Dedifferentiated amniotic fluid mesenchymal stem cell (primary cell): Measurements from ENCODE around the gene PJA1.

Source experiments
- DNase-seq: peaks from one replicate; pipeline ENCODE4 v3.0.0-alpha.2; 2016; ENCODE audit errors: extremely low spot score

PJA1 gene

DNA sequence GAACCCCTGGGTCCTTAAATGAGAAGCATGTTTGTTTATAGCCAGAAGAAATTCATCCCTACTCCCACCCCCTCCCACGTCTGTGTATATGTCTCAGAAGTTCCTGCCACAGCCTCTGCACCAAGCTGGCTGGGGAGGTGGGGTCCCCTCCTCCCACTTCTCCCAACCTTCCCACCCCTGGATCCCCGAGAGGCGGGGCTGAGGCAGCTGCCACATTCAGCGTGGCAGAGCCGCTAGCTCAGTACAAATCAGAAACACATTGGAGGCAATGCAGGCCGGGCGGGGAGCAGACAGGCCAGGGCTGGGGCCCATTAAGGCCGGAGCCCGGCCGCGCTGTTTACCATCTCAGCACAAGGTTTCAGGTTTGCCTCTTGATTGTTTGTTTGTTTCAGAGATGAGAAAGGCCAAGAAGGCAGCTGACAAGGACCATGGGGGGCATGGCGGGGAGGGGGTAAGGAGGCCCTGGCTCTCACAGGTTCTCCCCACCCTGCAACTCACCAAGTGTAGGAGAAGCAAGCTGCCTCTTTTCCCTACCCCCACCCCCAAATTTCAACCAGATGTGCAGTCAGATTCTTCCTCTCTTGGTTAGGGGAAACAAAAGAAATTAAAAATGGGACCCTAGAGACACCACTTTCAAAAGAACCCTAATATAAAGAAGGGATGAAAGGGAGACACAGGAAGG is 22.3 kb downstream of the PJA1 start:
- no peak for DNase-seq

DNA sequence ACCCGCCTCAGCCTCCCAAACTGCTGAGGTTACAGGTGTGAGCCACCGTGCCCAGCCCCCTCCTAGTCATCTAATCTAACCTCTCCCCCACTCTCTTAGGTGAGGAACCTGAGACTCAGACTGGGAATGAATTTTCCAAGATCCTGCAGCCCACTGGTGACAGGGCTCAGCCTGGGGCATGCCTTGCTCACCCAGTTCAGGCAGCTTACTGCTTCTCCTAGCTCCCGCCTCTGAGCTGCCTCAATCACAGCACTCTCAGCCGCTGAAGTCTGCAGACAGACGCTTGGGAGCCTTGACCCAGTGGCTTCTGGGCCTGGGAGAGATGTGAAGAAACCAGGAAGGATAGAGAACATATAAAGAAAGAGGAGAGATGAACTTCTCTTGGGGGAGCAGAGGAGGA is 24.4 kb downstream of the PJA1 start:
- no peak for DNase-seq

DNA sequence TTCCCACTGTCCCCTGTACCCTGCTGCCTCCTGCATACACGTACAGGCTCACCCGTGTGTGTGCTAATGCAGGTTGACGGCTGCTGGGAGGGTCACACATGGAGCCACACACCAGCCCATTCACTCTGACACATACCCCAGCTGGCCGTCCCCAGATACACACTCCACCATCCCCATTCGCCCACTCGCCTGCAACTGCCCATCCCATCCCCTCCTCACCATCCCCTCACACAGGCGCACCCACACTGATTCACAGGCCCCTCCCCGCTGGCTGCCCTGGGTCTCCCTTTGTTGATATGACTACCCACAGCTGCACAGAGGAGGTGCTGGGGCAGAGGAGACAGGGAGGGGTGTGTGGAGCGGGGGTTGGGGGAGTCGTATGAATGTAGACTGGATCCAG is 25.7 kb downstream of the PJA1 start:
- no peak for DNase-seq

DNA sequence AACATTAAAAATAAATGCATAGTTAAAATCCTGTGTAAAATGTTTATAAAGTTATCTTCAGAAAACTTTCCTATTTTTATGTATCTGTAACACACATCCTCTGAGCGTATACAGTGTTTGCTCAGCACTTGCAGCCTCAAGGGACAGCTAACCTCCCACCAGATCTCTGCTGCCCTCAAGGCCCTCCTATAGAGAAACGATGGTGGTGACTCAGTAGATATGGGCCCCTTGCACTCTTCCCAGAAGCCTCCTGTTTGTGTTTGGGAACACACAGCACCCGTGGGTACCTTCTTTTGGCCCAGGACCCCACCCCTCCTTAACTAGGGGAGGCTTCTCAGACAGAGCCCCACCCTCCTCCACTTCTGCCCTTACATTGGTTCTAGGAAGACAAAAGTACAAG is 26.7 kb downstream of the PJA1 start:
- no peak for DNase-seq

DNA sequence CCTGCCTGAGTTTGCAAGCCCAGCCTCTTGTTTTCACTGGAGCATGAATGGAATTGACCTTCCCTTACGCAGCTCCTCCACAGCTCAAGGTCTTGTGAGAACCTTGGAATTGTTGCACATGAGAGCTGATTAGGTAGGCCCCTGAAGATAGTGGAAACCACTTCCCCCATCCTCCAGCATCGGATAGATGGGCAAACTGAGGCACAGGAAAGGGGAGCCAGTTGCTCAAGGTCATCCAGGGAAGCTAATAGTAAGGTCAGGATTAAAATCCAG is 27.2 kb downstream of the PJA1 start:
- DNase-seq, result no peak

DNA sequence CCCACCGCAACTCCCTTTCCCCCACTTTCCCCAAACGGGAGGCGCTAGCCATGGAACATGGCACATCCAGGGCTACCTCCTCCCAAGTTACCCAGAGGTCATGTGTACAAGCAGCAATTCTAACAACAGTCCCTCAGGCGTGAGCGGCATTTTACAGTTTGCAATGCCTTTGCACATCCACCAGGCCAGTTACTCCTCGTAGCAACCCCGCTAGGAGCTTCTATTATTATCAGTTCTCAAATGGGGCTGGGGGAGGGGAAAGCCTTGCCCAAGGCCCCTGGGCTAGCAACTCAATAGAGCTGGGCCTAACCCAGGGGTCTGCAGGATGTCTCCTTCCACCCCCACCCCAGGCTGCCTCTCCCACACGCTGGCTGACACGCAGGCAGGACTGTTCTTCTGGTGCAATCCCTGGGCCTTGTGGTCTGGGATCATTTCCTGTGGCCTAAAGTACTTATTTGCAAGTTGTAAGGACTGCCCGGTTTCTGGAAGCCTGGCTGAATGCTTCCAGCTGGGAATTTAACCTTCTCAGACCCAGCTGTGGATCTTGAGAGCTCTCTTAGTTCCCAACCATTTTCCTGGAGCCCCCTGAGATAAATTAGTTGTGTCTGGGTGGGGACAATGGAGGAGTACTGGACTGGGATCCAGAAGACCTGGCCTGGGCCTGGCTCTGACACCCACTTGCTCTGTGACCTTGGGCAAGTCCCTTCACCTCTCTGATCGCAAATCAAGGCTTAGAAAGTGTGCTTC is 27.7 kb downstream of the PJA1 start:
- DNase-seq, result no peak

DNA sequence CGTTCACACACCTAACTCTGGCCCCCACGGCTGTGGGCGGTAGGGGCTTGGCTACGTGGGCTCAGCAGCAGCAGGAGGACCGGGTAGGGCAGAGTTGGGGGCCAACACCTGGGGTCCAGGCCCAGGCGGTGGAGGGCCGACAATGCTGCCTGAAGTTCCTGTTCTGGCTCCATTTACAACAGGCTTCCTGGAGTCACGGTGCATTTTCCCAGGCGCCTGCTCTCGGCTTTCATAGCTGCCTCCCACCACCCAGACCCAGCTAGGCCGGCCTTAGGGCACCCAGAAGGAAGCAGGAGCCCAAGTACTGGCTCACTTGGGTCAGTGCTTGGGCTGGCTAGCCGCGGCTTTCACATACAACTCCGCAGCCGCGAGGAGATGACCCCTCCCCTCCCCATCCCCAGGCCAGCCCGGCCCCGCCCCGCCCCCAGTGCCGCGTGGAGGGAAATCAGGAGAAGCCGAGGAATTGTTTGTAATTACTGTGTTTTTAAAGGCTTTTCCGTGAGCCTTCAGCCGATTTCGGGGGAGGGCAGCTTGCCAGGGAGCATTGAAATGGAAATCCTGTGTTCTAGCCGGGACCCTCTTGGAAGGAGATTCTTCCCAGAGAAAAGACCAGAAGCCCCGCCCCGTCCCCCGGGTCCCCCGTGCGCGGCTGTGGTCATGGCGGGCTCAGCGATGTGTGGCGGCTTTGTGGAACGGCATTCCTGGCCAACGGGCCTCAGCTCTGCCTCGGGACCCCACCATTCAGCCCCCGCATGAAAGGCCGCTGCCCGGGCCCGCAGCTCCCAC is 28.5 kb downstream of the PJA1 start:
- DNase-seq, result no peak

DNA sequence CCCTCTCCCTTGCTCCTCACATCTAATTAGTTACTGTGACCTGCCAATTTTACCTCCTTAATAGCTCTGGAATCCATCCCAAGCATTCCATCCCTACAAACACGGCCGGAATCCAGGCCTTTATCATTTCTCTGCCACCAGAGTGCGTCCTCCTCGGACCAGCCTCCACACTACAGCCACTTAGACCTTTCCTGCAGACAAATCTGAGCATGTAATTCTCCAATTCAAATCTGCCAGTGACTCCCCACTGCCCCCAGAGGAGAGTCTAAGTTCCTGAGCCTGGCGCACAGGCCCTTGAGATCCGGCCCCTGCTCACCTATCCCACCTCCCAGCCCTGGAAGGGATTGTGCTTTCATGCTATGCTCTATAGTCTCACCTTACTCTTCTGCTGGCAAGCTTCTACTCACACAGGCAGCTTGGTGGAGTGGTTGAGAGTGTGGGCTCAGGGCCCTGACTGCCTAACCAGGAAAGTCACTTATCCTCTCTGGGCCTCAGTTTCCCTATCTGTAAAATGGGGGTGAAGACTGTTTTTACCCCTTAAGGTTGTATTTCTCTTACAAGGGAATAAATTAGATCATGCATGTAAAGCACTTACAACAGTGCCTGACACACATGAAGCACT is 31.2 kb downstream of the PJA1 start:
- no peak for DNase-seq

DNA sequence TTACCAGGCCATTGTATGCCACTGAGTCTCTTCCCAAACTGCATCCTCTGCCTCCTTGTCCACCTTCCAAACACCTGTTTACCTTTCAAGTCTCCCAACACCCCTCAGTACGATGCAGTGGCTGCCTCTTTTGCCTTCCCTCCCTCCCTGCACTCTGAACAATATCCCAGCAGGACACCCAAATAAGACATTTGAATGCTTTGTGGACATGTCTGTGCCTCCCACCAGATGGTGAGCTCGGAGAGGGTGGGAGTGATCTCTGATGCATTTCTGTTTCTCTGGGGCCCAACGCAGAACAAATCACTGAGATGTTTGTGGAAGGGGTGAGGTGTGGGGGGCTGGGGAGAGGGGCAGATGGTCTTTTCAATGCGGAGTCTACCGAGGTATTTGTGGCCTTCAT is 33.4 kb downstream of the PJA1 start:
- DNase-seq, result no peak

DNA sequence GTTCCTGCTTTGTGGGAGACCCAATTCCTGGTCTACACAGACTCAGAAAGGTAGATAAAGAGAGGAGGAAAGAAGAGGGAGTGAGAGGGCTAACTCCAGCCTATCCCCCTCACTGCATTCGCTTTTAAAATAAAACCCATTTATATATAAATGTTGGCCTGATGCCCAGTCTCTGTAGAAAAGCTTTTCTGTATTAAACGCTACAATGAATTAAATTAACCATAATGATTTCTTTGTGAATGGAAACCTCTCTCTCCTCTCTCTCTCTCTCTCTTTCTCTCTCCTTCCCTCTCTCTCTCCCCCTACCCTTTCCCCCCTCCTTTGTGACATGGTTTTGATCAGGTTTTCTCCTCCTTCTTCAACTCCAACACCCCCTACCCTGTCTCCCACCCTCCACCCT is 34.8 kb downstream of the PJA1 start:
- no peak for DNase-seq

DNA sequence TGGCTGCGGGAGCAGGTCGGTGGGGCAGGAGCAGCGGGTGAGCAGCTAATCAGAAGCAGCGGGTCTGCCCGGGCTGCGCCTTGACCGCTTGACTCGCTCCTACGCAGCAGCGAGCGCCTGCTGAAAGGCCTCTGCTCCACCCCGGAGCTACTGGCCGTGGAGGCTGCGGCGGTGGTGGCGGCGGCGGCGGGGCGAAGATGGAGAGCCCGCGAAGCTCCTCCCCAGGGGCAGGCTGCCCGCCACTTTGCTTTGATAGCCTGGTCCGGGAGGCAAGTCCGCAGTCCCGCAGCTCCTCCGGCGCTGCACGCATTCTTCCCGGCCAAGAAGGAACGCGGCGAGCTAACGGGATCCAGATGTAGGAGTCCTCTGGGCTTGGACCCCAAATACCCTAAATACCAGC is 36.7 kb downstream of the PJA1 start:
- no peak for DNase-seq

DNA sequence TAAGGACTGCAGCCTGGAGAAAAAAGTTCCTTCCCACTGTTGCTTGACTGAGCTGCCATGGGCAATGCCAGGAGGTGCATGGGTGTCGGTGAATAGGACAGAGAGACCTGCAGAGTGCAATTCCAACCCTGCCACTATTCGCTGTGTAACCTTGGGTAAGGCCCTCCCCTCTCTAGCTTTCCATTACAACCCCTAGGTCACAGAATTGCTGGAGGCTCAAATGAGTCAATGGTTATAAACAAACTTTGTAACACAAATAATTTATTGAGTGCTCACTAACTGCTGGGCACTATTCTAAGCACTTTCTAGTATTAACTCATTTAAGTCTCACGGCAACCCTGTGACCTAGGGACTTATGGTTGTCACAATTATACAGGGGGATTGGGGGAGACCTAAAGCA is 37.8 kb downstream of the PJA1 start:
- no peak for DNase-seq

DNA sequence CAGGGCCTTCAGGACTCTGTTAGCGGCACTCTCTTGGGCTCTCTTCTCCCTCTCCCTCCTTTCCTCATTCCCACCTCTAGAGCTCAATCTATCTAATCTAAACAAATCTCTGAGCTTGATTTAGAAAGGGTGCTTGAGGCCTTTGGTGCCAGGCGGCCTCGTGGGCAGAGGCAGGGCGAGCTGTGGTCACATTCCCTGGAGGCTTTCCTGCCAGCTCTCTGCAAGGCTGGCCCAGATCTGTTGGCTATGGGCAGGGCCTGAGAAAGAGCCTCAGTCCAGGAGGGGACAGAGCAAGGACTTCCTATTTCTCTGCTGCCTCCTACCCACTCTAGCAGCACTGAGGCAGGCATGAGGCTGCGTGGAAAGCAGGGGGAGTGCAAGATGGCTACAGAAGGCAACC is 38.6 kb downstream of the PJA1 start:
- no peak for DNase-seq

DNA sequence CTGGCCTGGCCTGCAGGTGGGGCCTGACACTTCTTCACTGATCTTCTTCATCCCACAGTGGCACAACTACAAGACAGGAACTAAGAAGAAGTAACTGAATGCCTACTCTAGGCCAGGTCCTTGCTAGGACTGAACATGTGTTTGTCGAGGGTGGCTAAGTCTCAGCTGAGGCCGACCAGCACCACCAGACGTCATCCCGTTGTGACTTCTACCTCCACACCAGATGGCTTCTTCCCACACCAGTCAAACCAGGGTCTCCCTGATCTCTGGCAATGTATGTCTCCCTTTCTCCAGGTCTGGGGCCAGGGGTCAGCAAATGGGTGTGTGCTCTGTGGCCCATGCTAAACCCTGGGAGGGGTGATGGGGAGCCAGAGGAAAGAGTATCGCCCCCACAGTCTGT is 40.2 kb downstream of the PJA1 start:
- DNase-seq, result no peak

DNA sequence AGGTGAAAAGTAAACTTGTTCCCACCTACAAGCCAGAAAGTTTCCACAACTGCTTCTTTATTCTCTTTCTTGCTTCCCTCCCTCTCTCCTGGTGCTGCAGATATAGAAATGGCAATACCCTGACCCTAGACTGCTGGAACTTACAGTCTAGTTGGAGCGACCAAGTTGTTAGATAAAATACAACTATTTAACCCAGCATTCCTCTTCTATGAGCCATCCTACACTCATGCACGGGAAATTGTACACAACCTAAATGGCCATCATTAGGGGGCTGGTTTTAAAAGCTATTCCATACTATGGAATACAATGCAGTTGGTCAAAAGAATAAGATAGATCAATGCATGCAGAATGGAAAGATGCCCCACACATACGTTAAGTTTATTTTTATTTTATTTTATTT is 41.1 kb downstream of the PJA1 start:
- no peak for DNase-seq

DNA sequence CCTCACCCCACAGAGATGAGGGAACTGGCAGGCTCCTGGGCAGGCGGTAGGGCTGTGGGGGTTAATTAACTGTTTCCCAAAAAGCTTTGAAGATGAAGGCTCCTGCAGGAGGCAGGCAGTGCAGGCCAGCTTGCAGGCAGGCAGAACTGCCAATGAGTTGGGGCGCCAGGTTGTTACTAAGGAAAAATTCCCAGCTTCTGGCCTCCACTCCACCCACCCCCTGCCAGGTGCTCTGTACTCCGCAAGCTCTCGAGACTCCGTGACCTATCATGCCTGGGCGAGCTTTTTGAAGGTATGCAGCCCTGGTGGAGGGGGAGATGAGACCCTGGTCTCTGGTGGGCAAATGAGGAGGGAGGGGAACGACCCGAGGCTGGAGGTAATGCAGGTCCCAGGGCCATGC is 41.8 kb downstream of the PJA1 start:
- DNase-seq, result no peak

DNA sequence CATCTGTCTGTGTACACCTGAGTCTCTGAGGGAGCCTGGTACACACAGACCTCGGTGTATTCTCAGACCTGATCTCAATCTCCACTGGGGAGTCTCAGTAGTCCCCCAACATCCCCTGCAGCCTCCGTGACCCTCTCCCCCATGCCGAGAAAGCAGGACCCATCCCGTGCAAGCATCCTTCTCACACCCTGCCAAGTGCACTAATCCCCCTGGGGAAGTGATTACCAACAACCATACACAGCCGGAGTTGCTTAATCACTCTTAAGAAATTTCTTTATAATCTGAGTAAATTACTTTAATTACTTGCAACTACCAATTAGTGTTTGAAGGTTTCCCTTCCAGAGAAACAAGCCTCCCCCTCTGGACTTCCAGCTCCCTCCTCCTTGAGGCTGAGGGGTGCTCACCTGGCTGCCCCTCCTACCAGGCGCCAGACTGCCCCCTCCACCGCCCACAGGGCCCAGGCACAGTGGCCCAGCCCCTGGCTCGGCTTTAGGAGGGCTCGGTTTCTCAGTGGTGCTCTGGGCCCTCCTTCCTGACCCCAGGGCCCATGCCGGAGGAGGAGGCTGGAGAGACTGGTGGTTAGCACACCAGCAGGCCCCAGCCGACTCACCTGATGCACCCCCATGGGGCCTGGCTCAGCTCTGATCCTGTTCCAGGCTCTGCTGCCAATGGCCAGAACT is 43.8 kb downstream of the PJA1 start:
- DNase-seq, result no peak

DNA sequence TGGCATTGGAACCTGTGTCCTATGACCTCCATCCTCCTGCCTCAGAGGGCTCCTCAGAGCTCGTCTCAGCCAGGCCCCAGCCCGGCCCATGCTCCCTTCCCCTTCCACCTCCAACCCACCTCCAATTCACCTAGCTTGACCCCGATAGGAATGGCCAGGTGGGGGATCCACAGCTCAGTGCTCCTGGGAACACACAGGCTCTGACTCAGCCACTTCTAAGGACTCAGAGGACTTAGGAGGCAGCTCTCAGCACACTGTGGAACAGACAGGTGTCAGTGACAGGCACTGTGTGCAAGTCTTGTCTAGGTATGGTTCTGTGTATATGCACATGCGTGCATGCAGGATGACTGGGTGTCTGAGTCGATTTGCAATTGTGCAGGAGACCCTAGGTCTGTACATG is 44.8 kb downstream of the PJA1 start:
- no peak for DNase-seq

DNA sequence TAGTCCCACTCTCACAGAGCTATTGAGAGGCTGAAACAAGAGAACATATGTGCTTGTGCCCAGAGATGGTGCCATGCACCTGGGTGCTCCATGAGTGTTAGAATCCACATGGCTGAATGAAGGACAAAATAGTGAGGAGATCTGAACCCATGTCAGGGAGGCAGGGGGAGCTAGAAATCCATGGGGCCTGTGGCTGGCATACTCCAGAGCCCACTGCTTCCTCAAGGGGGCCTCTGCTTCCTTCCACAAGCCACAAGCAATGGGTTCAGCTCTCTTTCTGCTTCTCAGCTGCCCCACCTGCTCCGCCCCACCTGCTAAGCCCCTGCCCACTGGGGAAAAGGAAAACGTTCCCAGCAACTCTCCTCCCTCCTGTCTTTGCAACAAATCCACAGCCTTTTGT is 46.1 kb downstream of the PJA1 start:
- DNase-seq, result no peak

DNA sequence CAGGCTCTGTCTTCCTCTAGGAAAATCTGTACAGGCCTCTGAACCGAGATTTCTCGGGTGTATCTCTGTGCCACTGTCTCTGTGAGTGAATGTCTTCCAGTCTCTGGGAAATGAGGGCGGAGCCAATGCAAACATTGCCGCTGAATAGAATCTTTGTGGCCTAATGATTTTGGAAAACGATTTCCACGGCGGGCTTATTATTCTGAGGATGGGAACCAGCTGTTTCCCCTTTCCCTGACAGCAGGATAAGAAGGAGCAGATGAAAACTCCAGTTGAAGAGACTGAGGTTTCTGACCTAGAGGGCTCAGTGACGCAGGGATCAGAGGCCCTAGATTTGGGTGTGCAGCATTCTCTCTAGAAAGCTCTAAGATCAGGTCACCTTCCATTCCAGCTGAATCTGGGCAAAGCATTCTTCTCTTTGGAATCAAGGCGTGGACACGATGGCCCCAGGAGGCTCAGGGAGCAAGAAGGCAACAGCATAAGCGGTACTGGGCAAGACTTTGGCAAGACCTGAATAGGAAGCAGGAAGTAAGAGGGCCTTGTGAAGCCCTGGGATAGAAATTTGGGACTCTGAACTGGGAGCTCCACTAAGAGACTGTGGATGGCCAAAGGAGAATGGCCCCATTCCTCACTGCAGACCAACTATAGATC is 47.3 kb downstream of the PJA1 start:
- no peak for DNase-seq

DNA sequence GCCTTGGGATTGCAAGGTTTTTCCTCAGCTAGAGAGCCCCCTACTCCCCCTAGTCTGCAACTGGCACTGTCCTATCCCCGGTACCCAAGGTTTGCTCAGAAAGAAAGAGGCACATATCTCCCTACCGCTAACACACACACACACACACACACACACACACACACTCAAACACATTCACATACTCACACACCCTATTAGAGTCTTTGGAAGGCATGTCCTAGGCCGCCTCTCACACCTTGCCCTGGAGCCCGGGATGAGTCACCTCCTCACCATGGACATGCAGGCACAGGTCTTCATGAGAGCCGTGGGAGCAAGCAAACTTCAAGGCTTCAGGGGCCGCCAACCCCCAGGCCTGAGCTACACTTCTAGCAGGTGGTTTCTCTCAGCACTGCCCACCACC is 49.2 kb downstream of the PJA1 start:
- DNase-seq, result no peak

DNA sequence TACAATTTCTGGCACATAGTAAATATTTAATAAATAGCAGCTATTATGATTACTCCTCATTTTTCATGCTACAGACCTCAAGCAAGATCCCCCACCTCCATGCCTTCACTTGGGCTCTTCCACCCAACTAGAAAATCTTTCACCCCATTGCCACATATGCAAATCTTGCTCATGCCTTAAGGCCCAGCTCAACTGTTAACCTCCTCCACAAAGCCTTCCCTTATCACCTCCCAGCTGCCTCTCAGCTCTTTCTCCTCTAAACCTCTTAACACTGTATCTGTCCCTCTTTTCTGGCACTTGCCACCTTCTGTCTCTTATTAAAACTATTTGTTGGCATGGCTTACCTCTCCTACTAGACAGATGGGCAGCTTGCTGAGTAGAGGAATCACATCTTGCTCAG is 51.5 kb downstream of the PJA1 start:
- no peak for DNase-seq
